ENCODE measurements around the gene CILP2.

The CILP2 gene

DNA sequence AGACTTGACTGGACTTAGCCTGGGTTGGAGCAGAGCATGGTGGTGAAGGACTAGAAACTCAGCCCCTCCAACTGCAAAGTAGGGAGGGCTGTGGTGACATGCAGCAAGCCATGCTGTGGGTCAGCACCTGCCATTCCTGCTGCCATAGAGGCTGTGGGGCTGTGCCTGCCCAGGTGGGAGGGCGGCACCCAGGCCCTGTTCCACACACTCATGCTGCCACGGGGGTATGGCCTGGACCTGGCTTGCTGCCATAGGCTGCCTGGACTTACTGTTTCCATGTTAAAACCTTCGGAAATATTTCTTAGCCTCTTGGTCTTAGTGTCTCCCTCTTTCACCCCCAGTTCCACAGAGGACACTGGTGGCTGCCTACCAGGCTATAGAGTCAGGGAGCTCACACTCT lies 29.3 kb downstream of the CILP2 start:
- DNase-seq (ENCODE audit: low read depth), result no peak

DNA sequence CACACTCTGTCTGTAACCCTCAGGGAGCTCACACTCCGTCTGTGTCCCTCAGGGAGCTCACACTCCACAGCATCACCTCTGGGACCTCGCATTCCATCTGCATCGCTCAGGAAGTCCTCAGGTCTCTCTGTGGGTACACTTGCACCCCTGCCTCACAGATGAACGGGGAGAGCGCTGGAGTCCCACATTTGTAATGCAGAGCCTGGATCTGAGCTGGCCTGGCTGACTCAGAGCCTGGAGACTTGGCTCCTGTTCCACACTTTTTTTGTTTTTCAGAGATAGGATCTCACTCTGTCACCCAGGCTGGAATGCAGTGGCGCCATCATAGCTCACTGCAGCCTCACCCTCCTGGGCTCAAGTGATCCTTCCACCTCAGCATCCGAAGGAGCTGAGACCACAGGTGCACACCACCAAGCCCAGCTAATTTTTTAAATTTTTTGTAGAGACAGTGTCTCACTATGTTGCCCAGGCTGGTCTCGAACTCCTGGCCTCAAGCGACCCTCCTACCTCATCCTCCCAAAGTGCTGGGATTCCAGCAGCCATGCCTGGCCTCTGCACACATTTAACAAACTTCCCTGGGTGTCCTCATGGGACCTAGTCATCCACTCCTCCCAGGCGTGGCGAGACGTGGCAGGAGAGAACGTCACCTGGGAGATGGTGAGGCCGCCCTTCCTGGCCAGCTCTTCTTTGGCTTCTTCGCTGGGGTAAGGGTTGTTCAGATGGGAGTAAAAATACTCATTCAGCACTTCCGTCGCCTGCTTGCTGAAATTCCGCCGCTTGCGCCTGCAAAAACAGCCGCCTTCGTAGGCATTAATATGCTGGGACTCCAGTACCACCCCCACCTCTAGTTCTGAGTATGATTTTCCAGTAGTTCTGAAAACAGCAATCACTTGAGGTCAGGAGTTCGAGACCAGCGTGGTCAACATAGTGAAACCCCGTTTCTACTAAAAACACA lies 31.0 kb downstream of the CILP2 start:
- no peak for DNase-seq (ENCODE audit: low read depth)

DNA sequence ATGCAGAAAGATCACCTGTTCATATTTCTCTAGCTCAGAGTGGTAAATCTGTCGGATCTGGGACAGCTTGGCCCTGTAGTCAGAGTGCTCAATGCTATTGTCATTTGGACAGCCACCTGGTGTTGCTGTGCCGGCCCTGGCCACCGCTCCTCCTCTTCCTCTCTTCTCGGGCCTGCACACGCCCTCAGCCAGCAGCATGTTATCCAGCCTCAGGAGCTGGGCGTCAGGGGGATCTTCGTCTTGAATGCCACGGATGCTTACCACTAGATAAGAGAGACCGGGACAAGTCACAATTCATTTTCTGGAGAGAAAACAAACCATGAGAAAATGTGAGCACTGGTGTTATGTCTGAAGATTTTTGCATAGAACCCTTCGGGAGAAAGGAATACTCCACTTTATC lies 32.5 kb downstream of the CILP2 start:
- no peak for DNase-seq (ENCODE audit: low read depth)

GRCh38 chr19:19571071-19571786 lies 33.2 kb downstream of the CILP2 start:
- no peak for DNase-seq (ENCODE audit: low read depth)

GRCh38 chr19:19575411-19575810 lies 37.3 kb downstream of the CILP2 start:
- DNase-seq (ENCODE audit: low read depth), result no peak

DNA sequence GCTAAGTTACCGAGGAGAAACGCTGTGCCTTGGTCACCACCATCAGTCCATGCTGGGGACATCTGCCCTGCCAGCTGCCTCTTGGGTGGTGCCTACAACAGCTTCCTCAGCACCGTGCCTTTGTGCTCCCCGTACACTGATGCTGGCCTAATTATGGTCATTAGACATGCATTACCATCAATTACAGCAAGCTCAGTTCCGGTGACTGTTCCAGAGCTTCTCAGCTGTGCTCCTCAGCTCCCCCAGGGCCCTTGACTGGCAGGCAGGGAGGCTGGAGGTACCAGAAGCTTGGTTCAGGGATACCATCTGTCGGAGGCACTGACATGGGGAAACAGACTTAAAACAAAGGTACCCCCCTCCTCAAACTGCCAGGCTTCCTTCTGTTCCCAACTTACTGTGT lies 40.2 kb downstream of the CILP2 start:
- DNase-seq (ENCODE audit: low read depth), result no peak

DNA sequence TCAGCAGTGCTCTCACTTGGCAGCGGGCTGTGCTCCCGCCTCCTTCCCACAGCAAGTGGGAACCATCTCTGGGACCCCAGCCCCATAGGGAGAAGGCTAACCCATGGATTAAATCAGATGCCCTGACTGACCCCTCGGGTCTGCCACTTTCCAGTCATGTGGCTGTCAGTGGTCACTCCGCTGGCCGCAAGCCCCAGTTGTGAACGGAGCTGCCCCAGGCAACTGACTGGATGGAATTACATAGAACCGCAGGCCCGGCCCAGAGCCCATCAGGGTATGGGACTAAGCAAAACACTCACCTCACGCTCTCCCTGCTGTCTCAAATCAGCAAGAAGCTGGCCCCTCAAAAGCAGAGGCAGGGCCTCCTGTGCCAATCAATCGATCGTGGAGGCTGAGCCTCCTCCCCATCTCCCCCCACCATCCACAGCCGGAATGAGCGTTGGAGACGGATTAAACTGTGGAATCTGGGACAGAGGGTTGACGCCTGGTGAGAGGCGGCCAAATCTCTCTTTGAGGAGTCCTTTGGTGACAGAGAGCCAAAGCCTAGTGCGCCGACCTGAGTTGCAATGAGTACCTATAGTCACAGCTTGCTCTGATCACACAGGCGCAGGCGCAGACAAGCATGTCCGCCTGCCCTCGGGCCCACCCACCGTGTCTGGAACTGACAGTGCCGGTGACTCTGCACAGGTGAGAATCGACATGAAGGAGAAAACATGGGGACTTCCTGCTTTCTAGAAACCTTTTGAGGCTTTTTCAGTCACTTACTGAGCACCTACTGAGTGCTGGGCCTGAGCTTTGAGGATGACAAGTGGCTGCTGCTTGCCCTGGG lies 41.7 kb downstream of the CILP2 start:
- no peak for DNase-seq (ENCODE audit: low read depth)

DNA sequence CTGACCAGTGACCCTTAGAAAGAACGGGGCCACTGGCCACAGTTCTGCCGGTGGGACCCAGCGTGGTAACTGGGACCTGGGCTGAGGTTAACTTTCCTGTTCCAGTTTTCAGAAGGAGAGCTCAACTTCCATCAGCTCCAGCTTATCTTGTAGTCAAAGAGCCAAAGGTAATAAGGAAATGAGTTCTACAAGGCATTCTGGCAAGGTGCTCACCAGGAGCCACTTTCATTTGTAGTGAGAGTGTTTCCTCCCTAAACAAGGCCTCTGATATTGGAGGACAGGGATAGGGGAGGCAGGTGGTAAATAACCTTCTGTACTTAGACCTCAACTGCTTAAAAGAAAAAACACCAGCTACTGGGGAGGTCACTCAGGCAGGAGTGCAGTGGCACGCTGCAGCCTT lies 42.4 kb downstream of the CILP2 start:
- DNase-seq (ENCODE audit: low read depth), result no peak

DNA sequence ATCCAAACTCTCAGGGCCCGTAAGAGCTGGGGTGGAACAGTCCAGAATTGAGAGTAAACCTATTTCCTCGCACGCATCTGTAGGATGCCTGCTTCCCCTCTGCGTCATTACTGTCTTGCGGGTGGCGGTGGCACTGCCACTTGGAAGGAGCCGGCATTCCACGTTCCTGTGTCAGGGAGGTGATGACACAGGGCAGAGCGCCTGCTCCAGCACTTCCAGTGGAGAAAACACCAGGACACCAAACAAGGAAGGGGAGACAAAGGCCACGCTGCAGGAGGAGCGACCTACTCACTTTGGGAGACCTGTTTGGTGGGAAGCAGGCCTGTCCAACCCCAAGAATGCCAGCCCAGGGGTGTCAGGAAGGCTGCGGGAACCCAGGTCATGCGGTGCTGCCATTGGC lies 43.3 kb downstream of the CILP2 start:
- no peak for DNase-seq (ENCODE audit: low read depth)

DNA sequence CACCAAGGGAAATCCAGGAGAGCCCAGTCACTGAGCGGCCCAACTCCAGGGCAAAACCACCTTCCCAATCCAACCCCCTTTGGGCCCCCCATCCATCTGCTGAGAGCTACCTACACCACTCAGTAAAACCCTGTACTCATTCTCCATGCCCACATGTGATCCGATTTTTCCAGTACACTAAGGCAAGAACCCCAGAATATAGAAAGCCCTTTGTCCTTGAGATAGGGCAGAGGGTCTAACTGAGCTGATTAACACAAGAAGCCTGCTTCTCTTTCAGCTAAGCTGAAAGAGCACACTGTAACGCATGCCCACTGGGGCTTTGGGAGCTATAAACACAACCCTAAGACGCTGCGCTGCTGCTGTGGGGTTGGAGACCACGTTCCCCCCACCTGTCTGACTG lies 44.4 kb downstream of the CILP2 start:
- DNase-seq (ENCODE audit: low read depth), result no peak

GRCh38 chr19:19584356-19584755 lies 46.3 kb downstream of the CILP2 start:
- DNase-seq (ENCODE audit: low read depth), result no peak

- DNase-seq (ENCODE audit: low read depth), result no peak
These were observed 49.7 kb downstream of the CILP2 start for GRCh38 chr19:19587771-19588170.

- no peak for DNase-seq (ENCODE audit: low read depth)
These were observed 50.5 kb downstream of the CILP2 start for GRCh38 chr19:19588546-19588945.

GRCh38 chr19:19591133-19591825 lies 53.2 kb downstream of the CILP2 start:
- DNase-seq (ENCODE audit: low read depth), result peak; percentile 57

DNA sequence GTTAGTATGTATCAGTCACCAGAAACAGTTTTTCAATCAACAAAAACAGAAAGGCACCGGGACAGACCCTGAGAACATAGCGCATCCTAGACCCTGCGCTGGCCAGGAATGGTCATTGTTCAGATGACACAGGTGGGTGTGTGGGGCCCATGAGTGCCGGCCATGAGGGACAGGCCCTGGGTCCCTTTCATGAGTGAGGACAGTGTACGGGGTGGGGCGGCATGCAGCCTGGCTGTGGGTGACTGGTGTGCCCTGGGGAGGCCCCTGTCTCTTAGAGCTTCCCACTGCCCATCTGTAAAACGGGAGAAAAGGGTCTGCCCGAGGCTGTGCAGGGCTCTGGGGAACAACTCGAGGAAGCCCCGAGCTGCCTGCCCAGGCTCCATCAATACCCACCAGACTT lies 54.6 kb downstream of the CILP2 start:
- no peak for DNase-seq (ENCODE audit: low read depth)

GRCh38 chr19:19594381-19594780 lies 56.3 kb downstream of the CILP2 start:
- DNase-seq (ENCODE audit: low read depth), result no peak

DNA sequence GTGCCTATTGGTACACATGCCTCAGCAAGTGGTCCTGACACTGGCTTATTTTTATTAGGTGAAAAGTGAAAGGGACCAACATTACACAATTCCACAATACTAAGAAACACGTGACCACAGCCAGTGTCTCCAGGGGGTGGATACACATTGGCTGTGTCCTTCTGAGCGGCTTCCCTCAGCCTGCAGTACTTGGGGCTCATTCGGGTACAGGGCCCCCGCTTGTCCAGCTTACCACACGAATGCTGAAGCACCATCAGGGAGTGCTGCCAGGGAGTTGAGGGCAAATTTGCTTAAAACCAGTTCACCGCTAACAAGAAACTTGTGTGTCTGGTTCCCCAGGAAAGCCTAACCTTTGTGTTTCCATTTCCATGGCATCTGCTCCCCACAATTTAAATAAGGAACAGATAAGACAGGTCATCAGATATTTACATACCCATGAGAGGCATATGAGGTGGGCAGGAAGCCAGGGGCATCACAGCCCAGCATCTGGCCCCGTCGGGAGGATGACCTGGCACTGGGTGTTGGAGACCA lies 57.2 kb downstream of the CILP2 start:
- no peak for DNase-seq (ENCODE audit: low read depth)
